Activated CD4-positive, CD25-positive, alpha-beta regulatory T cell treated with anti-CD3 and anti-CD28 coated beads, Interleukin-2, amount 50 U/mL, for 24 hours (primary cell): ENCODE results near the gene PTPRT.
"Not testable (repeated sequence)": the region's sequence is repeated elsewhere in the genome, so short reads cannot be mapped to it uniquely, and the experiment has no call there.

ENCODE experiments used
- ATAC-seq, 2 donors: fragments of 150-1000 bp; cut with Tn5 transposase; one replicate each; pipeline ENCODE4 v1.10.0; 2021; ENCODE audit warnings: mild to moderate bottlenecking in 1 of 2, moderate library complexity in 1 of 2

Gene PTPRT

GRCh38 chr20:42267793-42268384 is 921.8 kb downstream of the PTPRT start:
- ATAC-seq: no peak

GRCh38 chr20:42261766-42262270 is 927.9 kb downstream of the PTPRT start:
- ATAC-seq: no peak

- ATAC-seq: no peak
These were observed 929.5 kb downstream of the PTPRT start for GRCh38 chr20:42260184-42260583.

GRCh38 chr20:42259389-42259788 is 930.3 kb downstream of the PTPRT start:
- ATAC-seq: no peak

GRCh38 chr20:42258564-42259302 is 931.0 kb downstream of the PTPRT start:
- ATAC-seq: no peak

GRCh38 chr20:42255821-42256220 is 933.9 kb downstream of the PTPRT start:
- ATAC-seq: no peak

- ATAC-seq: no peak
These were observed 935.0 kb downstream of the PTPRT start for GRCh38 chr20:42254673-42255072.

- no peak for ATAC-seq
These were observed 937.6 kb downstream of the PTPRT start for GRCh38 chr20:42252116-42252515.

GRCh38 chr20:42218621-42219374 is 970.9 kb downstream of the PTPRT start:
- ATAC-seq: no peak

GRCh38 chr20:42214074-42214473 is 975.6 kb downstream of the PTPRT start:
- no peak for ATAC-seq

- ATAC-seq: no peak
These were observed 977.3 kb downstream of the PTPRT start for GRCh38 chr20:42212391-42212790.

- ATAC-seq: not testable (repeated sequence)
These were observed 983.1 kb downstream of the PTPRT start for GRCh38 chr20:42206557-42206956.

GRCh38 chr20:42204109-42204660 is 985.5 kb downstream of the PTPRT start:
- ATAC-seq: no peak

GRCh38 chr20:42197599-42197998 is 992.1 kb downstream of the PTPRT start:
- no peak for ATAC-seq

- no peak for ATAC-seq
These were observed 996.6 kb downstream of the PTPRT start for GRCh38 chr20:42193119-42193518.

GRCh38 chr20:42192321-42192720 is 997.4 kb downstream of the PTPRT start:
- no peak for ATAC-seq

- no peak for ATAC-seq
These were observed 998.4 kb downstream of the PTPRT start for GRCh38 chr20:42191140-42191860.

- ATAC-seq: no peak
These were observed 999.6 kb downstream of the PTPRT start for GRCh38 chr20:42190084-42190483.

- ATAC-seq: no peak
These were observed 1003.4 kb downstream of the PTPRT start for GRCh38 chr20:42186337-42186736.

- ATAC-seq: no peak
These were observed 1006.6 kb downstream of the PTPRT start for GRCh38 chr20:42183147-42183546.

GRCh38 chr20:42181064-42181463 is 1008.6 kb downstream of the PTPRT start:
- no peak for ATAC-seq

GRCh38 chr20:42179768-42180167 is 1009.9 kb downstream of the PTPRT start:
- no peak for ATAC-seq

- ATAC-seq: no peak
These were observed 1016.3 kb downstream of the PTPRT start for GRCh38 chr20:42173440-42173839.
